ENCODE results near the gene FASN. TPM values are rescaled to one million over a fixed set of nuclear protein-coding genes. Genes with fewer than 3 reads are reported as not detected.
A peak's percentile ranks its signal among the peaks of the same experiment; 100 is the strongest.

Gene FASN
- total and polyA plus RNA-seq, 2 of the 13 experiments (the other 11 are each of a cell fraction or from before 2014, with no cell fraction given), result 51.7 to 101 TPM

DNA sequence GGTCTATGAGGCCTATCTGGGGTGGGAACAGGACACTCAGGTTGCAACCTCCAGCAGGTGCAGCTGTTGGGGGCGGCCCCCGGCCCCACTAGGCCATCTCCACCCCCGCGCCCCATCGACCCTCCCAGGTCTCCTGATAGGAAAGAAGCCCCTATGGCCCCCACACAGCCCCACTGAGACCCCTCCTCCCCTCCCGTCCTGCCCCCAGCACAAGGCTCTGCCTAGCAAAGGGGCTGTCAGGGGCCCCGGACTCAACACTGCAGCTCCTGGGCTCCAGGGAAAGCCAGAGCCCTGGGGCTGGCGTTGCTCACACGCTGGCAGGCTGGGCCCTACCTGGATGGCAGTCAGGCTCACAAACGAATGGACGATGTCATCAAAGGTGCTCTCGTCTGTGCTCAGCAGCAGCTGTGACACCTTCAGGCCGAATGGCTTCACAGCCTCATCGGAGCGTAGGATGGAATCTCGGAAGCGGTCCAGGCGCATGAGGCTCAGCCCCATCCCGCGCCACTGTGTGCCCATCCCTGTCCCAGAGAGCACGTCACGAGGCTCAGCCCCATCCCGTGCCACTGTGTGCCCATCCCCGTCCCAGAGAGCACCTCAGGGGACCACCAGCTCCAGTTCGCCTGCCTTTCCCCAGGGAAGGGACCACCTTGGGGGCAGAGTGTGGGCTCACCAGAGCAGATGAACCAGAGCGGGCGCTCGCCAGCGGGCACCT is 7.3 kb downstream of the FASN start (continued):
- TF ChIP-seq, protein P1, sequence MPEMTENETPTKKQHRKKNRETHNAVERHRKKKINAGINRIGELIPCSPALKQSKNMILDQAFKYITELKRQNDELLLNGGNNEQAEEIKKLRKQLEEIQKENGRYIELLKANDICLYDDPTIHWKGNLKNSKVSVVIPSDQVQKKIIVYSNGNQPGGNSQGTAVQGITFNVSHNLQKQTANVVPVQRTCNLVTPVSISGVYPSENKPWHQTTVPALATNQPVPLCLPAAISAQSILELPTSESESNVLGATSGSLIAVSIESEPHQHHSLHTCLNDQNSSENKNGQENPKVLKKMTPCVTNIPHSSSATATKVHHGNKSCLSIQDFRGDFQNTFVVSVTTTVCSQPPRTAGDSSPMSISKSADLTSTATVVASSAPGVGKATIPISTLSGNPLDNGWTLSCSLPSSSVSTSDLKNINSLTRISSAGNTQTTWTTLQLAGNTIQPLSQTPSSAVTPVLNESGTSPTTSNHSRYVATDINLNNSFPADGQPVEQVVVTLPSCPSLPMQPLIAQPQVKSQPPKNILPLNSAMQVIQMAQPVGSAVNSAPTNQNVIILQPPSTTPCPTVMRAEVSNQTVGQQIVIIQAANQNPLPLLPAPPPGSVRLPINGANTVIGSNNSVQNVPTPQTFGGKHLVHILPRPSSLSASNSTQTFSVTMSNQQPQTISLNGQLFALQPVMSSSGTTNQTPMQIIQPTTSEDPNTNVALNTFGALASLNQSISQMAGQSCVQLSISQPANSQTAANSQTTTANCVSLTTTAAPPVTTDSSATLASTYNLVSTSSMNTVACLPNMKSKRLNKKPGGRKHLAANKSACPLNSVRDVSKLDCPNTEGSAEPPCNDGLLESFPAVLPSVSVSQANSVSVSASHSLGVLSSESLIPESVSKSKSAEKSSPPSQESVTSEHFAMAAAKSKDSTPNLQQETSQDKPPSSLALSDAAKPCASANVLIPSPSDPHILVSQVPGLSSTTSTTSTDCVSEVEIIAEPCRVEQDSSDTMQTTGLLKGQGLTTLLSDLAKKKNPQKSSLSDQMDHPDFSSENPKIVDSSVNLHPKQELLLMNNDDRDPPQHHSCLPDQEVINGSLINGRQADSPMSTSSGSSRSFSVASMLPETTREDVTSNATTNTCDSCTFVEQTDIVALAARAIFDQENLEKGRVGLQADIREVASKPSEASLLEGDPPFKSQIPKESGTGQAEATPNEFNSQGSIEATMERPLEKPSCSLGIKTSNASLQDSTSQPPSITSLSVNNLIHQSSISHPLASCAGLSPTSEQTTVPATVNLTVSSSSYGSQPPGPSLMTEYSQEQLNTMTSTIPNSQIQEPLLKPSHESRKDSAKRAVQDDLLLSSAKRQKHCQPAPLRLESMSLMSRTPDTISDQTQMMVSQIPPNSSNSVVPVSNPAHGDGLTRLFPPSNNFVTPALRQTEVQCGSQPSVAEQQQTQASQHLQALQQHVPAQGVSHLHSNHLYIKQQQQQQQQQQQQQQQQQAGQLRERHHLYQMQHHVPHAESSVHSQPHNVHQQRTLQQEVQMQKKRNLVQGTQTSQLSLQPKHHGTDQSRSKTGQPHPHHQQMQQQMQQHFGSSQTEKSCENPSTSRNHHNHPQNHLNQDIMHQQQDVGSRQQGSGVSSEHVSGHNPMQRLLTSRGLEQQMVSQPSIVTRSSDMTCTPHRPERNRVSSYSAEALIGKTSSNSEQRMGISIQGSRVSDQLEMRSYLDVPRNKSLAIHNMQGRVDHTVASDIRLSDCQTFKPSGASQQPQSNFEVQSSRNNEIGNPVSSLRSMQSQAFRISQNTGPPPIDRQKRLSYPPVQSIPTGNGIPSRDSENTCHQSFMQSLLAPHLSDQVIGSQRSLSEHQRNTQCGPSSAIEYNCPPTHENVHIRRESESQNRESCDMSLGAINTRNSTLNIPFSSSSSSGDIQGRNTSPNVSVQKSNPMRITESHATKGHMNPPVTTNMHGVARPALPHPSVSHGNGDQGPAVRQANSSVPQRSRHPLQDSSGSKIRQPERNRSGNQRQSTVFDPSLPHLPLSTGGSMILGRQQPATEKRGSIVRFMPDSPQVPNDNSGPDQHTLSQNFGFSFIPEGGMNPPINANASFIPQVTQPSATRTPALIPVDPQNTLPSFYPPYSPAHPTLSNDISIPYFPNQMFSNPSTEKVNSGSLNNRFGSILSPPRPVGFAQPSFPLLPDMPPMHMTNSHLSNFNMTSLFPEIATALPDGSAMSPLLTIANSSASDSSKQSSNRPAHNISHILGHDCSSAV (CRISPR knock-in tag; IDR thresholded peaks at IDR 0.05; ENCODE audit: borderline replicate concordance), result no peak
- TF ChIP-seq, protein P2, sequence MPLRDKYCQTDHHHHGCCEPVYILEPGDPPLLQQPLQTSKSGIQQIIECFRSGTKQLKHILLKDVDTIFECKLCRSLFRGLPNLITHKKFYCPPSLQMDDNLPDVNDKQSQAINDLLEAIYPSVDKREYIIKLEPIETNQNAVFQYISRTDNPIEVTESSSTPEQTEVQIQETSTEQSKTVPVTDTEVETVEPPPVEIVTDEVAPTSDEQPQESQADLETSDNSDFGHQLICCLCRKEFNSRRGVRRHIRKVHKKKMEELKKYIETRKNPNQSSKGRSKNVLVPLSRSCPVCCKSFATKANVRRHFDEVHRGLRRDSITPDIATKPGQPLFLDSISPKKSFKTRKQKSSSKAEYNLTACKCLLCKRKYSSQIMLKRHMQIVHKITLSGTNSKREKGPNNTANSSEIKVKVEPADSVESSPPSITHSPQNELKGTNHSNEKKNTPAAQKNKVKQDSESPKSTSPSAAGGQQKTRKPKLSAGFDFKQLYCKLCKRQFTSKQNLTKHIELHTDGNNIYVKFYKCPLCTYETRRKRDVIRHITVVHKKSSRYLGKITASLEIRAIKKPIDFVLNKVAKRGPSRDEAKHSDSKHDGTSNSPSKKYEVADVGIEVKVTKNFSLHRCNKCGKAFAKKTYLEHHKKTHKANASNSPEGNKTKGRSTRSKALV (CRISPR knock-in tag; IDR thresholded peaks at IDR 0.05), result no peak
- TF ChIP-seq RFXAP (CRISPR knock-in tag; IDR thresholded peaks at IDR 0.05; ENCODE audit: borderline replicate concordance) (no peak), ZNF766 (CRISPR knock-in tag; IDR thresholded peaks at IDR 0.05; ENCODE audit: borderline replicate concordance) (no peak), ZNF160 (CRISPR knock-in tag; IDR thresholded peaks at IDR 0.05) (0 out of 2 replicates have a peak, but pooled peaks have one; percentile 30), SOX5 (CRISPR knock-in tag; IDR thresholded peaks at IDR 0.05; ENCODE audit: borderline replicate concordance) (no peak), NR2C2 (CRISPR knock-in tag; IDR thresholded peaks at IDR 0.05; ENCODE audit: borderline replicate concordance) (no peak), POLR2G (IDR thresholded peaks at IDR 0.05; ENCODE audit: low read depth, low read length) (peak; percentile 34), KLF12 (CRISPR knock-in tag; IDR thresholded peaks at IDR 0.05; ENCODE audit: borderline replicate concordance) (no peak), ZBTB3 (CRISPR knock-in tag; IDR thresholded peaks at IDR 0.05; ENCODE audit: borderline replicate concordance, low read depth) (no peak), JUNB (CRISPR knock-in tag; IDR thresholded peaks at IDR 0.05; ENCODE audit: borderline replicate concordance) (no peak), ZFP37 (CRISPR knock-in tag; IDR thresholded peaks at IDR 0.05; ENCODE audit: borderline replicate concordance) (no peak), ZNF546 (CRISPR knock-in tag; conservative IDR thresholded peaks at IDR 0.05) (no peak), PAX8 (CRISPR knock-in tag; IDR thresholded peaks at IDR 0.05; ENCODE audit: borderline replicate concordance) (no peak)
- TF ChIP-seq, protein P3, sequence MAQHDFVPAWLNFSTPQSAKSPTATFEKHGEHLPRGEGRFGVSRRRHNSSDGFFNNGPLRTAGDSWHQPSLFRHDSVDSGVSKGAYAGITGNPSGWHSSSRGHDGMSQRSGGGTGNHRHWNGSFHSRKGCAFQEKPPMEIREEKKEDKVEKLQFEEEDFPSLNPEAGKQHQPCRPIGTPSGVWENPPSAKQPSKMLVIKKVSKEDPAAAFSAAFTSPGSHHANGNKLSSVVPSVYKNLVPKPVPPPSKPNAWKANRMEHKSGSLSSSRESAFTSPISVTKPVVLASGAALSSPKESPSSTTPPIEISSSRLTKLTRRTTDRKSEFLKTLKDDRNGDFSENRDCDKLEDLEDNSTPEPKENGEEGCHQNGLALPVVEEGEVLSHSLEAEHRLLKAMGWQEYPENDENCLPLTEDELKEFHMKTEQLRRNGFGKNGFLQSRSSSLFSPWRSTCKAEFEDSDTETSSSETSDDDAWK (CRISPR knock-in tag; IDR thresholded peaks at IDR 0.05), result no peak
- TF ChIP-seq, protein P4, sequence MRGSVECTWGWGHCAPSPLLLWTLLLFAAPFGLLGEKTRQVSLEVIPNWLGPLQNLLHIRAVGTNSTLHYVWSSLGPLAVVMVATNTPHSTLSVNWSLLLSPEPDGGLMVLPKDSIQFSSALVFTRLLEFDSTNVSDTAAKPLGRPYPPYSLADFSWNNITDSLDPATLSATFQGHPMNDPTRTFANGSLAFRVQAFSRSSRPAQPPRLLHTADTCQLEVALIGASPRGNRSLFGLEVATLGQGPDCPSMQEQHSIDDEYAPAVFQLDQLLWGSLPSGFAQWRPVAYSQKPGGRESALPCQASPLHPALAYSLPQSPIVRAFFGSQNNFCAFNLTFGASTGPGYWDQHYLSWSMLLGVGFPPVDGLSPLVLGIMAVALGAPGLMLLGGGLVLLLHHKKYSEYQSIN (CRISPR knock-in tag; IDR thresholded peaks at IDR 0.05; ENCODE audit: borderline replicate concordance), result no peak

Measured in HepG2 (cell line).